HK-2 (cell line): Measurements from ENCODE around the gene GINS3.

ENCODE experiments used
- DNase-seq: peaks from one replicate; pipeline ENCODE4 v3.0.0-alpha.2; 2018; ENCODE audit not compliant: unreplicated experiment

GINS3 gene

DNA sequence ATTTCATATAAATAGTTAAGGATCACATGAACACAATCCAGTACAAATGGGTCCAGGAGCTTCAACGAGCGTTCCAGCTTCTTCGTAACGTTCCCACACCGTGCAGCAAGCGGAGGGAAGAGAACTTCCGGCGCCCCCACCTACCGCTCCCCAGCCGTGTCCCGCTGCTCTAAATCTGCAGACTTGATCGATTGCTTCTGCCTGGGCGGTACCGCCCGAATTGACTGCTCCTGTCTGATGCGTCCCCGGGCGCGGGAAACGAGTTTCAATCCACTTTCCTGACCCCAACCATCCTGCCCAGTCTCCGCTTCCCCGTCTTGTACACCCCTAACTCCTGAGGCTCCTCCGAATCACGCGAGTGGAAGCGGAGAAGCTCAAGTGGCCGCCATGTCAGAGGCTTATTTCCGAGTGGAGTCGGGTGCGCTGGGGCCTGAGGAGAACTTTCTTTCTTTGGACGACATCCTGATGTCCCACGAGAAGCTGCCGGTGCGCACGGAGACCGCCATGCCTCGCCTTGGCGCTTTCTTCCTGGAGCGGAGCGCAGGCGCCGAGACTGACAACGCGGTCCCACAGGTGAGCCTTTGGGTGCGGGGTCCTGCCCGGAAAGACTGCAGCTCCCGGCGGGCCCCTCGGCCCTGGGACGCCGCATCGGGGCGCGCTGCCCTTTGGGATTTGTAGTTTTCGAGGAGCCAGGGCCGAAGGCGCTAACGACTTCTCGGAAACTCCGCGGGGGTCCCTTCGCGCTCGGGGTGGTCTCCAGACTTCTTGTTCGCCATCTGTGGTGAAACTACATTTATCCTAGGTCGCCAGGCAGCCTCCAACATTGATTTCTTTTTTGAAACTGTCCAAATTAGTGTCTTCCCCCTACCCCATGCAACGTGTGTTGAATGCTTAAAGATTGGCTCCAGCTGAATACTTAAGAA, at the start of gene GINS3:
Gene GINS3 (plus strand): TSS at position 257 of the 923 bp plus-strand sequence. CDS start 131 bp downstream, at position 388.
- peak; percentile 87 for DNase-seq

DNA sequence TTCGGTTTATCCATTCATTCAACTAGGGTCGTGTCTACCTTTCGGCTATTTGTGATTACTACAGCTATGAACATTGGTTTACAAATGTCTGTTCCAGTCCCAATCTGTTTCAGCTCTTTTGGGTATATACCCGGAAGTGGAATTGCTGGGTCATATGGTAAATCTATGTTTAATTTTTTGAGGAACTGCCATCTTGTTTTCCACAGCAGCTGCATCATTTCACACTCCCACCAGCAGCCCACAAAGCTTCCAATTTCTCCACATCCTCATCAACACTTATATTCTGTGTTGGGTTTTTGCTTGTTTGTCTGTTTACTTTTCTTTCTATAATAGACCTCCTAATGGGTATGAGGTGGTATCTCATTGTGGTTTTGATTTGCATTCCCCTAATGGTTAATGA, 48.7 kb upstream of the GINS3 start:
- DNase-seq = no peak

DNA sequence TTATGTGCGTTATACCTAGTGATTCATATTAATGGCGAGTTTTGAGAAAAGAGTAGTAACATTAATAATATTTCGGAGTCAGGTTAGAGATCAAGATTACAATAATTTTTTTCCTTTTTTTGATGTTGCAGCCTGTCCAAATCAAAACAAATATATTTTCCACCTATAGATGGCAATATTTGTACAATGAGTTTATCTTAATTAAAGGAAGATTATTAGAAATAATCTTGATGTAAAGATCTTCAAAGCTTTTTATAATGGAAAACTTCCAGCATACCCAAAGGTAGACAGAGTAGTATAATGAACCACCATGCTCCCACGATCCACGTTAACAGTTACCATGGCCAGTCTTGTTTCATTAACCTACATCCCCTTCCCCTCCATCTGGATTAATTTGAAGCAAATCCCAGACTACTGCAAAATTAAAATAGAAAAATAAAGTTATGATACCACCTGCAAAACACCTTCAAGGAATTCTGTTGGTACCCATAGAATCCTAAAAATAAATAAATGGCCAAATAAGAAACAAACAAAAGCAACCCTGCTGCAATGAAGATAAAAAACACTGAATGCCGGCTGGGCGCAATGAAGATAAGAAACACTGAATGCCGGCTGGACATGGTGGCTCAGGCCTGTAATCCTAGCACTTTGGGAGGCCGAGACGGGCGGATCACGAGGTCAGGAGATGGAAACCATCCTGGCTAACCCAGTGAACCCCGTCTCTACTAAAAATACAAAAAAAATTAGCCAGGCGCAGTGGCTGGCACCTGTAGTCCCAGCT, 46.5 kb upstream of the GINS3 start:
- no peak for DNase-seq

DNA sequence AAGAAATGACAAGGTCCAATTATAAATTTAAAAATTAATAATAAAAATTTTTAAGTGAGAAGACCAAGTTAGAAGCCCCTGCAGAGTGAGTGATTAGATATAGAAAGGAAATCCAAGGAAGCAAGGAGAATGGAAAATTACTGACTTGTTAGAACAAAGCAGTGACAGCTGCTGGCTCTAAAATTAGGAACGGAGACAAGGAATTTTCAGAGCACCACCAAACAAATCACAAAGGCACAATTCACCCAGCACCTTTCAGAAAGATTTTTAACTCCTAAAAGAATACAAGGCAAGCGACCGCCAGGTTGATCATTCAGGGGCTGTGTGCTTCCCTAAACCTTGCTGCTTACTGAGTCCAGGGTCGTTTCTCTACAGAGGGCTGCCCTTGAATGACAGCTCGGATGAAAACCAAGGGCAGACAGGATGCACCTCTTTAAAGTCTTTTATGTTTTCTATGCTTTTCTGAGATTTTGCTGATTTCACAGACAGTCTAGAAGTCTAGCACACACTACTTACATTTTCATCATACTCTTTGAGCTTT, 45.4 kb upstream of the GINS3 start:
- DNase-seq = no peak

GRCh38 chr16:58348986-58349385, 43.3 kb upstream of the GINS3 start:
- DNase-seq = no peak

DNA sequence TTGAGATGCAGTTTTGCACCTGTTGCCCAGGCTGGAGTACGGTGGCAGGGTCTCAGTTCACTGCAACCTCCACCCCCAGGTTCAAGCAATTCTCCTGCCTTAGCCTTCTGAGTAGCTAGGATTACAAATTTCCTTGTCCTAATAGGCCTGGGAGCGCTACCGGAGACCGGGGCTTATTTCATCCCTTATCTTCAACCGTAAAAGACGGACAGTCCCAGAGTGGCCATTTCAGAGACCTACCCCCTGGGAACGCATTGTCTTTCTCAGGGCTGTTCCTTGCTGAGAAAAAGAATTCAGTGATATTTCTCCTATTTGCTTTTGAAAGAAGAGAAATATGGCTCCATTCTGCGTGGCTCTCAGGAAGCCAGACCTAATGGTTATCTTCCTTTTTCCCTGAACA, 39.6 kb upstream of the GINS3 start:
- no peak for DNase-seq

DNA sequence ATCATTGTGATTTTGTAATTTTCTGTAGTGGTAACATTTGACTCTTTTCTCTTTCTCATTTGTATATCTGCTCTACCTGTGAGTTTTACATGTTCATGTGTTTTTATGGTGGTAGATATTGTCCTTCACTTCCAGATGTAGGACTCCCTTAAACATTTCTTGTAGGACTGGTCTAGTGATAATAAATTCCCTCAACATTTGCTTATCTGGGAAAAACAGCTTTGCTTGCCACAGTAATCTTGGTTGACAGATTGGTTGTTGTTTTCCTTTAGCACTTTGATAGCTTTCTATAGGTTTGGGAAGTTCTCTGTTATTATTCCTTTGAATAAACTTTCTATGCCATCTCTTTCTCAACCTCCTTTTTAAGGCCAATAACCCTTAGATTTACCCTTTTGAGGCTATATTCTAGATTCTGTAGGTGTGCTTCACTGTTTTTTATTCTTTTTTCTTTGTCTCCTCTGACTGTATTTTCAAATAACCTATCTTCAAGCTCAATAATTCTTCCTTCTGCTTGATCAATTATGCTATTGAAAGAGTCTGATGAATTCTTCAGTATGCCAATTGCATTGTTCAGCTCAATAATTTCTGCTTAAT, 32.1 kb upstream of the GINS3 start:
- DNase-seq = no peak

DNA sequence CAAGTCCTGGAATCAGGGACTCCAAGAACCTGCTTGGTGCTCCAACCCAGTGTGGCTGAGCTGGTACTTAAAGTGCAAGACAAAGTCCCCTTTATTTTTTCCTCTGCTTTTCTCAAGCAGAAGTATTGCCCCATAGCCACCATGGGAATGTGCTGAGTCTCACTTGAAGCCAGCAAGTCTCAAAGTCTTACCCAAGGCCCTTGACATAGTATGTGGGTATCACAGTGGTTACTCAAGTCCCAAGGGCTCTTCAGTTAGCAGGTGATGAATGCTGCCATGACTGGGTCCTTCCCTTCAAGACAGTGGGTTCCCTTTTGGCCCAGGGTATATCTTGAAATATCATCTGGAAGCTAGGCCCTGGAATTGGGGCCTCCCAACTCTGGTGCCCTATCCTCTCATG, 30.5 kb upstream of the GINS3 start:
- DNase-seq = no peak

GRCh38 chr16:58363746-58364393, 28.4 kb upstream of the GINS3 start:
- no peak for DNase-seq

GRCh38 chr16:58365623-58366022, 26.6 kb upstream of the GINS3 start:
- no peak for DNase-seq

DNA sequence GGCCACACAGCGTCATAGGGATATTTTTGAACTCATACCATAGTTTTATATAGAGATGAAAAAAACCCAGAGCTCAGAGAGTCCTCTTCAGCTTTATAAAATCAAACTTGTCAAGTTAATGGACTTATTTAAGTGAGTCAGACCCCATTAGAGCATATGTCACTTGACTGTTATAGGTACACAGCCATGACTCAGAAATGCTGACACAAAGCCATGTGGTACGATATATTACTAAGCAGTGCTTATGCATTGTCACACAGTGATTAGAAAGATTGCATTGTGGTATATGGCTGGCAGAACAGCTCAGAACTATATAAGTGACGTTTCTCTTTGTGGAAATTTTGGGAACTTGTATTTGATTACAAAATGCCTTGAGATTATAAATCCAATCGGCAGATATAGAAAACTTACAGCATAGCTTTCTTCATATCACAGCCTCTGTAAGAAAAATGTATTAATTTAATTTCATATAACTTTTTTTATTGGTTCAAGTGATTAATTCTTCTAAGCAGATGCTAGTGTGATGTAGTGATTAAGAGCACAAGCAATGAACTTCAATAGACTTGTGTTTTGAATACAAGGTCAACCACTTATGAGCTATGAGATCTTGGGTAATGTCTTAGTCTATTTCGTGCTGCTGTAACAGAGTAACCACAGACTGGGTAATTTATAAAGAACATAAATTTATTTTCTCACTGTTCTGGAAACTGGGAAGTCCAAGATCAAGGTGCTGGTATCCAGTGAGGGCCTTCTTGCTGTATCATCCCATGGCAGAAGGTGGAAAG, 25.8 kb upstream of the GINS3 start:
- no peak for DNase-seq

DNA sequence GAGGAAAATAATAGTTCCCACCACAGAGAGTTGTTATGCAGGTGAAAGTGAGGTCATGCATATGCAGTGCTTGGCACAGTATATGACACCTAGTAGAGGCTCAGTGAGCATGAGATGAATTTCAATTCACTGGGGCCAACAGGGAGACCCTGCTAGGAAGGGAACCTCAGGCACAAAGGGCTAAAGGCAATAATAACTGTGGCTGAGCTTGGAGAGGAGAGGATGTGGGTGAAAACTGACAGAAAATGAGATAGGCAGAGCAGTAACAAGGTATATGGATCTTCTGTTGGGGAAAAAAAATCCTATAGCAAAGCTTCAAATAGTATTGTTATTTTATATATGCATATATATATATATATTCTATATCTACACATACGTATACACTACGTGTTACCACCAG, 25.0 kb upstream of the GINS3 start:
- DNase-seq = no peak

DNA sequence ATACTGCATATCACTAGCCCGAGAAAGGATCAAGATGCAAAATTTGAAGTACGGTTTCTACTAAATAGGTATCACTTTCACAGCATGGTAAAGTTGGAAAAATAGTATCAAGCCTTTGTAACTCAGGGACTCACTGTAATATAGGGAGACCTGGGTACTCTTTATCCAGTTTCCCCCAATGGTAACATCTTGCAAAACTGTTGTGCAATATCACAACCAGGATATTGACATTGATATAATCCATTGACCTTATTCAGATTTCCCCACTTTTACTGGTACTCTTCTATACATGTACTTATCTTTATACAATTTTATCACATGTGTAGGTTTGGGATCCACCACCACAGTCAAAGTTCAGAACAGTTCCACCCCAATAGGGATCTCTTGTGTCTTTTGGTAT, 20.4 kb upstream of the GINS3 start:
- no peak for DNase-seq

- DNase-seq = no peak
Measured at GRCh38 chr16:58375386-58375785, 16.9 kb upstream of the GINS3 start.

DNA sequence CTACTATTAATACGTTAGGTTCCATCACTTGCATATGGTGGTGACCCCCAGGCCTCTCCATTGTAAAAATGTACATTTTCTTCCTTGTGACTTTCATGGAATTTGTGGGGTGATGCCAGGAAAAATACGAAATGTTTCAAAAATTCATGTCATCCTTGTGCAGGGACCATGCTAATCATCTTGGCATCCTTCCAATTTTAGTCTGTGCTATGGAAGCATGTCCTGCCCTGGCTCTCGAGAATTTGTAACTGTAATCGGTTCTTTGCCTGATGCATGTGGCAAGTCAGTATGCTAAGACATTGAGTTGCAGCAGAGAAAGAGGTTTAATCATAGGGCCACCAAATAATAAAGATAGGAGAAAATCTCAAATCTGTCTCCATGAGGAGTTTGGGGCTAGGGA, 14.3 kb upstream of the GINS3 start:
- DNase-seq = no peak

DNA sequence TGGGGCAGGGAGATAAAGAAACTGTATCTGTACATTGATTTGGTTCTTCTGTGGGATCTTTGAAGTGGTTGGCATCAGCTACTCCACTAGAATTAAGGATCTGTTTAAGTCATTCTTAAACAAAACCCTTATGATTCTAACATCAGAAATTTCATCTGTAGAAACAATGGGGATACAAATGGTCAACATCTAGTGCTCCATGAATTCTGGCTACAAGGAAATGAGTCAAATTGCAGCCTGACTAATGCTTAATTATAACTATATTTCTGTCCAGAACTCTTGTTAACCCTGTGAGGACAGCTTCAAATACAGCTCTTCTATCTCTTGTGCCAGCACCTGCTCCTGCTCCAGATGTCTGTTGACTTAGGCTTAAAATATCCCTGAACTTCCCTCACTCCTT, 13.9 kb upstream of the GINS3 start:
- no peak for DNase-seq

DNA sequence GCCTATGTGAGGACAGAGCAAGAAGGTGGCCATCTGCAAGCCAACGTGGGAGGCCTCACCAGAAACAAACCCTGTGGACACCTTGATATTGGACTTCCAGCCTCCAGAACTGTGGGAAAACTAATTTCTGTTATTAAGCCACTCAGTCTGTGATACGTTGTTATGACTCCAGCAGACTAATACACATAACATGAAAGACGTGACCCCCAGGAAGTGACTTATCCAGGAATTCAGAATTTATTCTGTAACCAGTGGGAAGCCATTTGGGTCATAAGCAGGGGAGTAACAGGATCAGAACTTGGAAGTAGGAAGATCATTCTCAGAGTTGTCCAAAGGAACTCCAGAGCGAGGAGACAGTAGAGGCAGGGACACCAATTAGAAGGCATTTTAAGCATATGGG, 12.5 kb upstream of the GINS3 start:
- no peak for DNase-seq

DNA sequence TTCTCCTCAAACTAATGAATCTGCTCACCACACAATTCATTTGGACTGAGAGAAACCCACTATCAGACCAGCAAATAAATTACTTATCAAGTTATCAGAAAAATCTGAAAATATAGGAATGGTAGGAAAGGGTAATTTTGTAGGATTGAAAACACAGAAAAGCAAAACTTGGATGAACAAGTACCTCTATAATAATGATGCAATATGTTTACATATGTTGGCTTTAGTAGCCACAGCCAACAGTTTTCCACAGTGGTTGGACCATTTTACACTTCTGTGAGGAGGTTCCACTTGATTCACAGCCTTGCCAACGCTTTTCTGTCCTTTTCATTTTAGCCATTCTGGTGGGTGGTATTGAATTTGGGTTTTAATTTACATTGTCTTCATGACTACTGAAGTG, 10.6 kb upstream of the GINS3 start:
- DNase-seq = no peak

- DNase-seq = no peak
Measured at GRCh38 chr16:58384437-58385055, 7.7 kb upstream of the GINS3 start.

DNA sequence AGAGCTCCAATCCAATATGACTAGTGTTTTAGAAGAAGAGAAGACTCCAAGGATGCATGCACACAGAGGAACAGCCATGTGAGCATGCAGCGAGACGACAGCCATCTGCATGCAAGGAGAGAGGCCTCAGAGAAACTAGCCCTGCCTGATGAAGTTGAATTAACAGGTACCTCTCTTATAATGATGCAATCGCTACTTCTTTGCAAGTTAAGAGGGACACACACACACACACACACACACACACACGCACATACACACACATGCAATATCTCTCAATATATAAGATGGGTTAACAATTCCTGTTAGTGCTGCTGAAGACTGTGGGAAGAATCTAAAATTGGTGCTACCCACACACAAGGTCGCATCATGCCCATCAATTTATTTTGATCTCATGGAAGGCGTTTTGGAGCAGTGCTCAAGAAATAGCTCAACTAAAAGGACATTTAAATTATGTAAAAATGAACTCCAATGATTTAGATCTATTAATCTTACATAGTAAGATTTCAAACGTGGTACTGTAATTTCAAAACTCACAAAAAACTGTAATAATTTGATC, 7.0 kb upstream of the GINS3 start:
- no peak for DNase-seq
